Lung (tissue), 12 donors: ENCODE data around the gene DCAF17. TPM values are rescaled to one million over a fixed set of nuclear protein-coding genes. Genes with fewer than 3 reads are reported as not detected.

Experiments
- ATAC-seq: fragments of 200-7000 bp; cut with Tn5 transposase; one replicate; pipeline ENCODE4 v1.9.1; 2020; ENCODE audit warnings: moderate number of reproducible peaks; ENCODE audit not compliant: insufficient read depth, low FRiP score
- DNase-seq, 3 donors: peaks; one replicate each; pipeline ENCODE4 v3.0.0-alpha.2; 2013 to 2017
- H3K27ac ChIP-seq, 2 donors: one replicate each; pipeline ENCODE4 v1.5.1; 2013; ENCODE audit warnings: mild to moderate bottlenecking in 2 of 2, moderate library complexity in 2 of 2, control low read depth in 1 of 2, inconsistent platforms in 1 of 2, low read depth in 1 of 2, low read length in 1 of 2
- H3K27me3 ChIP-seq, 3 donors: one replicate each; pipeline ENCODE4 v1.5.1; 2013; ENCODE audit warnings: low read length in 2 of 3; ENCODE audit not compliant: control insufficient read depth in 3 of 3, insufficient read depth in 3 of 3
- H3K36me3 ChIP-seq, 4 donors: one replicate each; pipeline ENCODE4 v1.5.1; 2013; ENCODE audit warnings: low read length in 4 of 4, mild to moderate bottlenecking in 1 of 4, moderate library complexity in 1 of 4; ENCODE audit not compliant: control insufficient read depth in 4 of 4, insufficient read depth in 4 of 4
- H3K4me1 ChIP-seq, 5 donors: one replicate each; pipeline ENCODE4 v1.5.1; 2013; ENCODE audit warnings: low read length in 5 of 5, mild to moderate bottlenecking in 2 of 5, moderate library complexity in 1 of 5; ENCODE audit not compliant: control insufficient read depth in 5 of 5, insufficient read depth in 5 of 5
- H3K4me3 ChIP-seq: one replicate; pipeline ENCODE4 v1.5.1; 2013; ENCODE audit warnings: mild to moderate bottlenecking, control low read depth, moderate library complexity
- H3K9ac ChIP-seq, 2 donors: one replicate each; pipeline ENCODE4 v1.5.1; 2013; ENCODE audit warnings: low read length in 2 of 2, control low read depth in 1 of 2; ENCODE audit not compliant: insufficient read depth in 1 of 2
- H3K9me3 ChIP-seq, 4 donors: one replicate each; pipeline ENCODE4 v1.5.1; 2013; ENCODE audit warnings: low read length in 3 of 4, mild to moderate bottlenecking in 1 of 4, moderate library complexity in 1 of 4; ENCODE audit not compliant: control insufficient read depth in 4 of 4, insufficient read depth in 3 of 4
- CTCF ChIP-seq: IDR thresholded peaks from 2 replicates; pipeline ENCODE4 v1.5.1; 2012; ENCODE audit warnings: mild to moderate bottlenecking; ENCODE audit errors: control extremely low read depth, extremely low read depth
- WGBS, 2 donors: extraction: QIAGEN DNeasy Blood & Tissue Kit; methylation state at CpG; one replicate each; pipeline ENCODE4 v1.1.7; 2013; 5-methylcytosine and 5-hydroxymethylcytosine counted together
- polyA plus RNA-seq, 2 donors: library from polyadenylated mRNA; stranded (reverse); fragments of 200-250 nt; gene quantifications; one replicate each; pipeline ENCODE4 v1.2.1, GENCODE V29; 2013
- total RNA-seq, 2 donors: library from RNA; depleted of rRNA in 1 of 2; stranded (reverse); fragments of >200 nt in 1 of 2; gene quantifications; one replicate each; pipeline ENCODE4 v1.2.1, GENCODE V29; 2014 to 2021
- donor health status: control.
- donor health status: control.
- donor health status: Bipolar disorder and iron deficiency.
- donor health status: healthy.
- donor health status: DM: yes; HTN: yes; CAD: no.

DCAF17 gene
- total and polyA plus RNA-seq, 4 donors = 3.1 to 34.4 (median 8.0) TPM

DNA sequence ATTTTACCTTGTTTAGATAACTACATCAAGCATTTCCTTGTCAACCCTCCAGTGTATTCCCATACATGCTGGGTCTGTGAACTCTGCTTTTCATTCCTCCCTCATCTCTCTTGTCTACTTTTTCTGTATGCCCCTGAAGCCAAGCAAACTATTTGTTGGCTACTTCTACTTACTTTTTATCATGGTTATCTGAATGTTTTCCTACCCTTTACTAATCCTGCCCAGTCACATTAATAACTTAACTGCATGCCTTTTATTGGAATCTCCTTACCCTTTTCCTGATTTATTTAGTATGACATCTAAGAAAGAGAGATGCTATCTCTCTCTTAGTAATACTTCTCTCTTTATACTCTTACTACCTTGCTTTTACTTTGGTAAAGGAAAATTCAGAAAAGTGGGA, 17.0 kb downstream of the DCAF17 start:
- H3K27me3 ChIP-seq = no peaks in the 10 kb centered on the region
- H3K4me1 ChIP-seq = no peaks in the 10 kb centered on the region
- ATAC-seq (no peak), DNase-seq (no peak)
- no peak overlapping the region for H3K4me3 ChIP-seq
- no peak overlapping the region for H3K9ac ChIP-seq
- no peaks in the 10 kb centered on the region for H3K9me3 ChIP-seq
- TF ChIP-seq CTCF = no peak
- H3K27ac ChIP-seq = no peak overlapping the region
- H3K36me3 ChIP-seq = peaks cover 9 to 32% (median 19%) of the 10 kb centered on the region in 4 donors

GRCh38 chr2:171452773-171453172, 18.7 kb downstream of the DCAF17 start:
- 98% methylated on average over 4 of the region's 4 CpGs for WGBS, 2 donors

DNA sequence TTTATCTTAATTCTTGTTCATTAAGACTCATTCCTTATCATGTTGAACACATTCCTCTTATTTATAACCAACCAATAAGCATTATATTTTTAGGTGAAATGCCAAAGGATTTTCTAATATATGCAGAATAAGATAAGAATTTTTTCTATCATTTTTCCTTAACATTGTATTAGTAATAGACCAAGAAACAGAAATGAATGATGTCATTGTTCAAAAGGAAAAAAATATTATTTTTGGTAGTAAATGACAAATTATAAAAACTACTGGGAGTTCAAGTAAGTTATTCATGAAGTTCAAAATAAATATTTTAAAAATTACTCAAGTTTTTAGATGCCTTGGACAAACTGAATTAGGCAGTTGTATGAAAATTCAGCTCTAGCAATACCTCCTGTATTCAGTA, 25.5 kb downstream of the DCAF17 start:
- ATAC-seq (no peak), DNase-seq (no peak)
- Histone ChIP-seq H3K36me3 (peaks cover 1 to 17% (median 10%) of the 10 kb centered on the region in 4 donors), H3K9ac (no peak overlapping the region), H3K4me3 (no peak overlapping the region), H3K9me3 (no peaks in the 10 kb centered on the region), H3K4me1 (no peaks in the 10 kb centered on the region), H3K27me3 (no peaks in the 10 kb centered on the region), H3K27ac (no peak overlapping the region)
- no peak for TF ChIP-seq CTCF

More at GRCh38 chr2:171452773-171453172, 18.7 kb downstream of the DCAF17 start:
- H3K27me3 ChIP-seq = no peaks in the 10 kb centered on the region
- H3K27ac ChIP-seq = no peak overlapping the region
- H3K9me3 ChIP-seq = no peaks in the 10 kb centered on the region
- H3K9ac ChIP-seq = no peak overlapping the region
- H3K4me1 ChIP-seq = no peaks in the 10 kb centered on the region
- TF ChIP-seq CTCF = no peak
- no peak overlapping the region for H3K4me3 ChIP-seq
- H3K36me3 ChIP-seq = peaks cover 11 to 29% (median 20%) of the 10 kb centered on the region in 4 donors
- no peak for ATAC-seq
- DNase-seq = no peak

GRCh38 chr2:171460537-171460936, 26.5 kb downstream of the DCAF17 start:
- Histone ChIP-seq H3K36me3 (peaks cover 1 to 13% (median 6%) of the 10 kb centered on the region in 4 donors), H3K27me3 (no peaks in the 10 kb centered on the region), H3K27ac (no peak overlapping the region), H3K9me3 (no peaks in the 10 kb centered on the region), H3K9ac (no peak overlapping the region), H3K4me1 (no peaks in the 10 kb centered on the region), H3K4me3 (no peak overlapping the region)
- DNase-seq (no peak), ATAC-seq (no peak)
- no peak for TF ChIP-seq CTCF
- WGBS, 2 donors = 100% methylated on average over 1 of the region's 1 CpG
